ENCODE measurements around the gene CBX3. TPM values are rescaled to one million over a fixed set of nuclear protein-coding genes. Genes with fewer than 3 reads are reported as not detected.

Gene CBX3
- polyA plus RNA-seq, 1 experiment, result 174 TPM

GRCh38 chr7:26188957-26189541 is 12.5 kb upstream of the CBX3 start:
- CTCF ChIA-PET, result interaction anchor here (1.4 to 2.6 kb wide), 3 partner anchors 9 to 296 kb away, joined by 4 to 34 read pairs (median 10); no protein-coding TSS in a partner anchor
- no peak for TF ChIP-seq CTCF (IDR thresholded peaks at IDR 0.05; ENCODE audit: low read depth, low read length)
- no peak overlapping the region for H3K27ac ChIP-seq (ENCODE audit: low read depth, low read length)
- POLR2A ChIA-PET, result interaction anchor here (0.6 to 2.4 kb wide), 4 partner anchors 9 to 761 kb away, joined by 4 to 12 read pairs (median 9); partner anchors contain the start of genes CBX3 and HNRNPA2B1
- no peaks in the 10 kb centered on the region for H3K9me3 ChIP-seq (ENCODE audit: control insufficient read depth, insufficient read depth, low read length)
- H3K4me3 ChIP-seq (ENCODE audit: low read depth, low read length), result no peak overlapping the region
- DNase-seq (ENCODE audit: low read depth, low spot score), result no peak
- no peaks in the 10 kb centered on the region for H3K27me3 ChIP-seq (ENCODE audit: control insufficient read depth, insufficient read depth, low read length)

- POLR2A ChIA-PET, result interaction anchor here (0.6 kb wide), 1 partner anchor 762 kb away, joined by 4 read pairs; no protein-coding TSS in a partner anchor
Measured at GRCh38 chr7:26189697-26190096, 11.8 kb upstream of the CBX3 start.

GRCh38 chr7:26190417-26190869 is 11.1 kb upstream of the CBX3 start:
- ChIA-PET CTCF (interaction anchor here (1.9 to 10.3 kb wide), 2 partner anchors 11 to 100 kb away, joined by 7 to 165 read pairs; partner anchors contain the start of gene CBX3), POLR2A (interaction anchor here (2.5 kb wide), 1 partner anchor 10 kb away, joined by 11 read pairs; the partner anchor contains the start of gene HNRNPA2B1)
- no peak for DNase-seq (ENCODE audit: low read depth, low spot score)

More at GRCh38 chr7:26189697-26190096, 11.8 kb upstream of the CBX3 start:
- Histone ChIP-seq H3K9me3 (ENCODE audit: control insufficient read depth, insufficient read depth, low read length) (no peaks in the 10 kb centered on the region), H3K27ac (ENCODE audit: low read depth, low read length) (no peak overlapping the region), H3K4me3 (ENCODE audit: low read depth, low read length) (no peak overlapping the region), H3K27me3 (ENCODE audit: control insufficient read depth, insufficient read depth, low read length) (no peaks in the 10 kb centered on the region)
- TF ChIP-seq CTCF (IDR thresholded peaks at IDR 0.05; ENCODE audit: low read depth, low read length), result no peak
- DNase-seq (ENCODE audit: low read depth, low spot score), result no peak
- CTCF ChIA-PET, result no interaction called here

GRCh38 chr7:26191233-26191973 is 10.1 kb upstream of the CBX3 start:
- no peak overlapping the region for H3K4me3 ChIP-seq (ENCODE audit: low read depth, low read length)
- ChIA-PET POLR2A (interaction anchor here (0.6 to 2.5 kb wide), 2 partner anchors 9 to 62 kb away, joined by 6 to 11 read pairs; partner anchors contain the start of gene HNRNPA2B1), CTCF (interaction anchor here (1.2 to 10.3 kb wide), 4 partner anchors 10 to 174 kb away, joined by 4 to 165 read pairs (median 6); partner anchors contain the start of genes CBX3 and NFE2L3)
- no peaks in the 10 kb centered on the region for H3K27me3 ChIP-seq (ENCODE audit: control insufficient read depth, insufficient read depth, low read length)
- TF ChIP-seq CTCF (IDR thresholded peaks at IDR 0.05; ENCODE audit: low read depth, low read length), result no peak
- H3K27ac ChIP-seq (ENCODE audit: low read depth, low read length), result no peak overlapping the region
- H3K9me3 ChIP-seq (ENCODE audit: control insufficient read depth, insufficient read depth, low read length), result no peaks in the 10 kb centered on the region
- DNase-seq (ENCODE audit: low read depth, low spot score), result no peak

More at GRCh38 chr7:26190417-26190869, 11.1 kb upstream of the CBX3 start:
- Histone ChIP-seq H3K4me3 (ENCODE audit: low read depth, low read length) (no peak overlapping the region), H3K27ac (ENCODE audit: low read depth, low read length) (no peak overlapping the region), H3K9me3 (ENCODE audit: control insufficient read depth, insufficient read depth, low read length) (no peaks in the 10 kb centered on the region), H3K27me3 (ENCODE audit: control insufficient read depth, insufficient read depth, low read length) (no peaks in the 10 kb centered on the region)
- no peak for TF ChIP-seq CTCF (IDR thresholded peaks at IDR 0.05; ENCODE audit: low read depth, low read length)
